CD1c-positive myeloid dendritic cell (primary cell): ENCODE measurements around the gene ARAP3.

Source experiments
- DNase-seq: peaks from one replicate; pipeline ENCODE4 v3.0.0-alpha.2; 2016; ENCODE audit errors: extremely low spot score

ARAP3 gene

GRCh38 chr5:141668601-141669265 lies 13.3 kb downstream of the ARAP3 start:
- no peak for DNase-seq

GRCh38 chr5:141665995-141666940 lies 15.8 kb downstream of the ARAP3 start:
- DNase-seq: no peak

- DNase-seq: peak; percentile 83
Observed at GRCh38 chr5:141664733-141665461, 17.1 kb downstream of the ARAP3 start.

- no peak for DNase-seq
Observed at GRCh38 chr5:141663506-141663905, 18.5 kb downstream of the ARAP3 start.

GRCh38 chr5:141662028-141662427 lies 20.0 kb downstream of the ARAP3 start:
- DNase-seq: no peak

- DNase-seq: no peak
Observed at GRCh38 chr5:141657937-141658545, 24.0 kb downstream of the ARAP3 start.

- DNase-seq: no peak
Observed at GRCh38 chr5:141657404-141657803, 24.6 kb downstream of the ARAP3 start.

GRCh38 chr5:141656396-141656795 lies 25.6 kb downstream of the ARAP3 start:
- no peak for DNase-seq

GRCh38 chr5:141655020-141655419 lies 27.0 kb downstream of the ARAP3 start:
- no peak for DNase-seq

- DNase-seq: no peak
Observed at GRCh38 chr5:141654298-141654697, 27.7 kb downstream of the ARAP3 start.

- no peak for DNase-seq
Observed at GRCh38 chr5:141651728-141652105, 30.3 kb downstream of the ARAP3 start.

- DNase-seq: peak; percentile 91
Observed at GRCh38 chr5:141650851-141651727, 30.9 kb downstream of the ARAP3 start, which contains the start of gene FCHSD1. Gene FCHSD1 (minus strand): TSS chr5:141651418. CDS start chr5:141651368, 50 bp downstream.

- DNase-seq: no peak
Observed at GRCh38 chr5:141649972-141650371, 32.1 kb downstream of the ARAP3 start.

GRCh38 chr5:141649056-141649688 lies 32.9 kb downstream of the ARAP3 start:
- DNase-seq: no peak

GRCh38 chr5:141647851-141648250 lies 34.2 kb downstream of the ARAP3 start:
- no peak for DNase-seq

GRCh38 chr5:141647242-141647641 lies 34.8 kb downstream of the ARAP3 start:
- DNase-seq: no peak

- no peak for DNase-seq
Observed at GRCh38 chr5:141646026-141646425, 36.0 kb downstream of the ARAP3 start.

- no peak for DNase-seq
Observed at GRCh38 chr5:141641634-141642267, 40.3 kb downstream of the ARAP3 start.

- DNase-seq: no peak
Observed at GRCh38 chr5:141640698-141641097, 41.3 kb downstream of the ARAP3 start.

- DNase-seq: no peak
Observed at GRCh38 chr5:141640051-141640415, 42.0 kb downstream of the ARAP3 start.
